ENCODE data around the gene QRICH1. TPM values are rescaled to one million over a fixed set of nuclear protein-coding genes. Genes with fewer than 3 reads are reported as not detected.

Gene QRICH1
- total and polyA plus RNA-seq, 2 of the 13 experiments (the other 11 are each of a cell fraction or from before 2014, with no cell fraction given): 52.6 to 102 TPM

DNA sequence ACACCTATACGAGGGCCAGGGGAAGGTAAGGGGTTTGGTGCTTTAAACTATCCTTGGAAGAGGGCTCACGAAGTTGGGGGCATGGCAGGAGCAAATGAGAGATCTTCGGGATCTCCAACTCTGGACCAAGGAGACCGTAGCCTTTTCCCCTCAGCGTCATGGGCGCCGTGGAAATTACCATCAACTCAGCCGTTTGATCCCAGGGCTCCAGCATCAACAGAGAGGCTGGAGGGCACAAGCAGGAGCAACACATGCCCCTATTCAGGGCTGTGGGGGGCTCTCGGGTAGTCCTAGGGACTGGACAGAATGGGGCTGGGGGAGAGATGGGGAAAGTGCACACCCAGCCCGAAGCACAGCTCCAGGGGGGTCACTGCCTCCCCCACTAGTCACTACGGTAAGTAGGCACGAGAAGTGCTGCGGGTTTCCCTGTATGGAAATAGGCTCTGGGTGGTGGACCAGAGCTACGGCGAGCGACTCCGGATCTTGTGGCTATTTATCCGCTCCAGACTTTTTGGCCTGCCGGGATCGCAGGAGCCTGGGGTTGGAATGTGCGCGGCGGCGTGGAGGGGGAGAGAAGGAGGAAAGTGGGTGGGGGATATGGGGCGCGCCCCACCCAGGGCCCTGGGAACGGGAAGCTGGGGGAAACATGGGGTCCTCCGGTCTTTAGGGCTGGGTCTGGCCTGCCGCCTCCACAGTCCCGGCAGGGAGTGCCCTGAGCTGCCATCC is 39.5 kb upstream of the QRICH1 start (continued):
- TF ChIP-seq, protein P1, sequence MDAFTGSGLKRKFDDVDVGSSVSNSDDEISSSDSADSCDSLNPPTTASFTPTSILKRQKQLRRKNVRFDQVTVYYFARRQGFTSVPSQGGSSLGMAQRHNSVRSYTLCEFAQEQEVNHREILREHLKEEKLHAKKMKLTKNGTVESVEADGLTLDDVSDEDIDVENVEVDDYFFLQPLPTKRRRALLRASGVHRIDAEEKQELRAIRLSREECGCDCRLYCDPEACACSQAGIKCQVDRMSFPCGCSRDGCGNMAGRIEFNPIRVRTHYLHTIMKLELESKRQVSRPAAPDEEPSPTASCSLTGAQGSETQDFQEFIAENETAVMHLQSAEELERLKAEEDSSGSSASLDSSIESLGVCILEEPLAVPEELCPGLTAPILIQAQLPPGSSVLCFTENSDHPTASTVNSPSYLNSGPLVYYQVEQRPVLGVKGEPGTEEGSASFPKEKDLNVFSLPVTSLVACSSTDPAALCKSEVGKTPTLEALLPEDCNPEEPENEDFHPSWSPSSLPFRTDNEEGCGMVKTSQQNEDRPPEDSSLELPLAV (CRISPR knock-in tag; conservative IDR thresholded peaks at IDR 0.05; ENCODE audit: low read depth): no peak
- TF ChIP-seq, protein P2, sequence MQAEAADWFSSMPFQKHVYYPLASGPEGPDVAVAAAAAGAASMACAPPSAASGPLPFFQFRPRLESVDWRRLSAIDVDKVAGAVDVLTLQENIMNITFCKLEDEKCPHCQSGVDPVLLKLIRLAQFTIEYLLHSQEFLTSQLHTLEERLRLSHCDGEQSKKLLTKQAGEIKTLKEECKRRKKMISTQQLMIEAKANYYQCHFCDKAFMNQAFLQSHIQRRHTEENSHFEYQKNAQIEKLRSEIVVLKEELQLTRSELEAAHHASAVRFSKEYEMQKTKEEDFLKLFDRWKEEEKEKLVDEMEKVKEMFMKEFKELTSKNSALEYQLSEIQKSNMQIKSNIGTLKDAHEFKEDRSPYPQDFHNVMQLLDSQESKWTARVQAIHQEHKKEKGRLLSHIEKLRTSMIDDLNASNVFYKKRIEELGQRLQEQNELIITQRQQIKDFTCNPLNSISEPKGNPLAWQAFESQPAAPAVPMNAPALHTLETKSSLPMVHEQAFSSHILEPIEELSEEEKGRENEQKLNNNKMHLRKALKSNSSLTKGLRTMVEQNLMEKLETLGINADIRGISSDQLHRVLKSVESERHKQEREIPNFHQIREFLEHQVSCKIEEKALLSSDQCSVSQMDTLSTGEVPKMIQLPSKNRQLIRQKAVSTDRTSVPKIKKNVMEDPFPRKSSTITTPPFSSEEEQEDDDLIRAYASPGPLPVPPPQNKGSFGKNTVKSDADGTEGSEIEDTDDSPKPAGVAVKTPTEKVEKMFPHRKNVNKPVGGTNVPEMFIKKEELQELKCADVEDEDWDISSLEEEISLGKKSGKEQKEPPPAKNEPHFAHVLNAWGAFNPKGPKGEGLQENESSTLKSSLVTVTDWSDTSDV (CRISPR knock-in tag; IDR thresholded peaks at IDR 0.05): no peak
- TF ChIP-seq TBP (CRISPR knock-in tag; IDR thresholded peaks at IDR 0.05) (no peak), SYNCRIP (IDR thresholded peaks at IDR 0.05; ENCODE audit: insufficient read depth, low read depth, low read length) (no peak), ZNF567 (CRISPR knock-in tag; IDR thresholded peaks at IDR 0.05; ENCODE audit: borderline replicate concordance) (no peak), ARNT (IDR thresholded peaks at IDR 0.05) (no peak), ZNF589 (CRISPR knock-in tag; conservative IDR thresholded peaks at IDR 0.05) (no peak), MAF1 (CRISPR knock-in tag; IDR thresholded peaks at IDR 0.05; ENCODE audit: borderline replicate concordance) (no peak), RBM39 (IDR thresholded peaks at IDR 0.05; ENCODE audit: low read depth, low read length, poor library complexity, severe bottlenecking) (peak; percentile 4)
- TF ChIP-seq, protein P3, sequence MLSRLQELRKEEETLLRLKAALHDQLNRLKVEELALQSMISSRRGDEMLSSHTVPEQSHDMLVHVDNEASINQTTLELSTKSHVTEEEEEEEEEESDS (CRISPR knock-in tag; IDR thresholded peaks at IDR 0.05; ENCODE audit: borderline replicate concordance): no peak
- TF ChIP-seq, protein P4, sequence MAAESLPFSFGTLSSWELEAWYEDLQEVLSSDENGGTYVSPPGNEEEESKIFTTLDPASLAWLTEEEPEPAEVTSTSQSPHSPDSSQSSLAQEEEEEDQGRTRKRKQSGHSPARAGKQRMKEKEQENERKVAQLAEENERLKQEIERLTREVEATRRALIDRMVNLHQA (CRISPR knock-in tag; IDR thresholded peaks at IDR 0.05): no peak
- TF ChIP-seq, protein P5, sequence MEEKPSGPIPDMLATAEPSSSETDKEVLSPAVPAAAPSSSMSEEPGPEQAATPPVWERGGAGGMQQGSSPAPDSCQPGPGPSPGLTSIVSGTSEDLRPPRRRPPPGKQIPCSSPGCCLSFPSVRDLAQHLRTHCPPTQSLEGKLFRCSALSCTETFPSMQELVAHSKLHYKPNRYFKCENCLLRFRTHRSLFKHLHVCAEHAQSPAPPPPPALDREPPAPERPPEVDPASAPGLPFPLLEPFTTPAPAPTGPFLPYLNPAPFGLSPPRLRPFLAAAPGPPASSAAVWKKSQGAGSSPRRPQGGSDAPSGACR (CRISPR knock-in tag; IDR thresholded peaks at IDR 0.05): no peak

Data from HepG2 (cell line).